ENCODE measurements around the gene CSN1S1.

The CSN1S1 gene

DNA sequence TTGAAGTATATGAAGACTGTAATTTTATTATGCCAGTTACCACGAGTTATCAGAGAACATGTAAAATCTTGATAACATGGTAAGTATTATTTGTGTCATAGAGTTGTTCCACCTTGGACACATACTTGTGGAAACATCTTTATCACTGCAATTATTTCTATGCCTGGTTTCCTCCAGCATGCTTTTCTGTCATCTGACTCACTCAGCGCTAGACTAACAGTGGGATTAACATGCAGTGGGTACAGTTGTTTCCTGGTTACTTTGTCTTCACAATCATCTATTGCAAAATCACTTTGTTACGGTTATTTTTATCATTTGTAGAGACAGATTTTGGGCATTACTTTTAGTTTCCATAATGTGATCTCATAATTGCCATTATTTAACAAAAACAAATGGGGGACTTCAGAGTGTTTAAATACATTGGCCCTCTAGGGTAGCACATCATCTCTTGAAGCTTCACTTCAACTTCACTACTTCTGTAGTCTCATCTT, 64.7 kb downstream of the CSN1S1 start, which contains the start of gene STATH:
TSS of gene STATH (plus strand) at position 441 of the 491 bp plus-strand sequence. CDS start 2,472 bp downstream, outside the sequence.
- no peak for DNase-seq

All from NCI-H146 (cell line).